Measurements from ENCODE around the gene HNRNPAB. TPM values are rescaled to one million over a fixed set of nuclear protein-coding genes. Genes with fewer than 3 reads are reported as not detected.

Gene HNRNPAB
- total RNA-seq, 6 experiments from 2014 or later, result 153 to 218 (median 197) TPM

- H3K4me3 Mint-ChIP-seq, result no peak overlapping the region
- peak; percentile 31 for DNase-seq
Observed at GRCh38 chr5:178201221-178201926, 3.0 kb upstream of the HNRNPAB start.

GRCh38 chr5:178201927-178202235, 2.5 kb upstream of the HNRNPAB start:
- Mint-ChIP-seq H3K27ac (0 out of 2 replicates have a peak overlapping the region, but pooled peaks have one; percentile 1), H3K4me1 (ENCODE audit: low read depth) (peaks cover 22% of the 10 kb centered on the region), H3K9me3 (peaks cover 4% of the 10 kb centered on the region), H3K36me3 (ENCODE audit: low read depth) (peaks cover 15% of the 10 kb centered on the region), H3K4me3 (no peak overlapping the region), H3K27me3 (ENCODE audit: insufficient read depth) (peaks cover 9% of the 10 kb centered on the region)
- no peak for DNase-seq
- TF ChIP-seq CTCF (IDR thresholded peaks at IDR 0.05), result no peak

More at GRCh38 chr5:178201221-178201926, 3.0 kb upstream of the HNRNPAB start:
- Mint-ChIP-seq H3K27ac (no peak overlapping the region), H3K9me3 (peaks cover 4% of the 10 kb centered on the region), H3K36me3 (ENCODE audit: low read depth) (peaks cover 10% of the 10 kb centered on the region), H3K27me3 (ENCODE audit: insufficient read depth) (peaks cover 10% of the 10 kb centered on the region), H3K4me1 (ENCODE audit: low read depth) (peaks cover 17% of the 10 kb centered on the region)
- no peak for TF ChIP-seq CTCF (IDR thresholded peaks at IDR 0.05)

- Mint-ChIP-seq H3K27me3 (ENCODE audit: insufficient read depth) (peaks cover 9% of the 10 kb centered on the region), H3K4me1 (ENCODE audit: low read depth) (peaks cover 28% of the 10 kb centered on the region), H3K4me3 (peak overlapping the region; percentile 42; the same call in 1 of the 2 replicates), H3K27ac (no peak overlapping the region), H3K36me3 (ENCODE audit: low read depth) (peaks cover 21% of the 10 kb centered on the region), H3K9me3 (peaks cover 4% of the 10 kb centered on the region)
- no peak for DNase-seq
- no peak for TF ChIP-seq CTCF (IDR thresholded peaks at IDR 0.05)
Observed at GRCh38 chr5:178202541-178202940, 1.8 kb upstream of the HNRNPAB start.

GRCh38 chr5:178203670-178204181, 607 bp upstream of the HNRNPAB start:
- DNase-seq, result no peak
- Mint-ChIP-seq H3K4me3 (peak overlapping the region; percentile 96), H3K27me3 (ENCODE audit: insufficient read depth) (peaks cover 7% of the 10 kb centered on the region), H3K9me3 (peaks cover 4% of the 10 kb centered on the region), H3K4me1 (ENCODE audit: low read depth) (peaks cover 36% of the 10 kb centered on the region), H3K27ac (peak overlapping the region; percentile 97), H3K36me3 (ENCODE audit: low read depth) (peaks cover 29% of the 10 kb centered on the region)
- no peak for TF ChIP-seq CTCF (IDR thresholded peaks at IDR 0.05)

- peaks cover 4% of the 10 kb centered on the region for H3K9me3 Mint-ChIP-seq
- peak overlapping the region; percentile 96 for H3K4me3 Mint-ChIP-seq
- peak; percentile 27 for TF ChIP-seq CTCF (IDR thresholded peaks at IDR 0.05)
- peak; percentile 49 for DNase-seq
- H3K36me3 Mint-ChIP-seq (ENCODE audit: low read depth), result peaks cover 34% of the 10 kb centered on the region
- peak overlapping the region; percentile 76 for H3K27ac Mint-ChIP-seq
- H3K4me1 Mint-ChIP-seq (ENCODE audit: low read depth), result peaks cover 36% of the 10 kb centered on the region
- peaks cover 14% of the 10 kb centered on the region for H3K27me3 Mint-ChIP-seq (ENCODE audit: insufficient read depth)
Observed at GRCh38 chr5:178204935-178205748, 809 bp downstream of the HNRNPAB start.

Measured in HFFc6 (cell line).